Measurements from ENCODE around the gene RASSF3.
A peak's percentile ranks its signal among the peaks of the same experiment; 100 is the strongest.

Gene RASSF3

DNA sequence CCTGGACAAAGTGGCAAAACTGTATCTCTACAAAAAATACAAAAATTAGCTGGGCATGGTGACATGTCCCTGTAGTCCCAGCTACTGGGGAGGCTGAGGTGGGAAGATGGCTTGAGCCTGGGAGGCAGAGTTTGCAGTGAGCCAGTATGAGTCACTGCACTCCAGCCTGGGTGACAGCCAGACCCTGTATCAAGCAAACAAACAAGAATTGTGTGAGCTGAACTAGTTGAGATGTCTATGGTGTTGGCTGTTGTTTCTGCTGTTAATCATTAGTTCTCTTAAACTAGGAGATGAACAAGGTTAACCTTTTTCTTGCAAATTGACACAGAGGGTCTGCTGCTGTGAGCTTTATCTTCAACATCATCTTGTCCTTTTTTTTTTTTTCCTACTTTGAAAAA lies 23.6 kb downstream of the RASSF3 start:
- peak; percentile 84 for DNase-seq (ENCODE audit: low read depth)

DNA sequence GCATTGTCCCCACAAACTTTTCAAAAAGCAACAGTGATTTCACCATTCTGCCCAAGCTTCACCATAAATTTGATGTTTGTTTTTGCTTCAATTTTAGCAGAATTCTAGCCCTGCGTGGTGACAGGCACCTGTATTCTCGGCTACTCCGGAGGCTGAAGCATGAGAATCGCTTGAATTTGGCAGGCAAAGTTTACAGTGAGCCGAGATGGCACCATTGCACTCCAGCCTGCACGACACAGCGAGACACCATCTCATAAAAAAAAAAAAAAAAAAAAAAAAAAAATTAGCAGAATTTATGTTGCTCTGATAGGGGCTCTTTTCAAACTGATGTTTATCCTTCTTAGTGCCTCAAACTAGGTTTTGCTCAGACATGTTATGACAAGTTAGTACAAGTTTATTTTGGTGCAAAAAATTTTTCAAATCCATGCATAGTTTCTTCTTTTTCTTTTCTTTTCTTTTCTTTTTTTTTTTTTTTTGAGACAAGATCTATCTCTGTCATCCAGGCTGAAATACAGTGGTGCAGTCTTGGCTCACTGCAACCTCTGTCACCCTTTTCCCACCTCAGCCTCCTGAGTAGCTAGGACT lies 24.3 kb downstream of the RASSF3 start:
- no peak for DNase-seq (ENCODE audit: low read depth)

- DNase-seq (ENCODE audit: low read depth), result no peak
These were observed 25.2 kb downstream of the RASSF3 start for GRCh38 chr12:64635356-64635998.

DNA sequence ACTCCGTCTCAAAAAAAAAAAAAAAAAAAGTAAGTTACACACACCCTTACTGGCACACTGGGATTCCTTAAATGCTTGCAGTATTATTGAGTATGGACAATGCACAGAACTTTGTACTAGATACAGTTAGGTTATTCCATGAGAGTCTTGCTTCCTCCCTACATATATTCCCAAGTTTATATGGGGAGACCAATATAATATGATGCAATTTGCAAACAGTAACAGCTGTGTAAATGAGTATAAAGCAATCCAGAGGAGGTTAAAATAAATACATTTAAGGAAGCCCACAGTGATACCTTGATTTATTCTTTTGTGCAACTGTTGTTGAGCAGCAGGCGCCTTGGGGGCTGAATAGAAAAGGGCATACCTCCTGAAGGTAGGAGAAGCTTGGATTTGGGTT lies 26.6 kb downstream of the RASSF3 start:
- no peak for DNase-seq (ENCODE audit: low read depth)

GRCh38 chr12:64639466-64639865 lies 29.2 kb downstream of the RASSF3 start:
- no peak for DNase-seq (ENCODE audit: low read depth)

DNA sequence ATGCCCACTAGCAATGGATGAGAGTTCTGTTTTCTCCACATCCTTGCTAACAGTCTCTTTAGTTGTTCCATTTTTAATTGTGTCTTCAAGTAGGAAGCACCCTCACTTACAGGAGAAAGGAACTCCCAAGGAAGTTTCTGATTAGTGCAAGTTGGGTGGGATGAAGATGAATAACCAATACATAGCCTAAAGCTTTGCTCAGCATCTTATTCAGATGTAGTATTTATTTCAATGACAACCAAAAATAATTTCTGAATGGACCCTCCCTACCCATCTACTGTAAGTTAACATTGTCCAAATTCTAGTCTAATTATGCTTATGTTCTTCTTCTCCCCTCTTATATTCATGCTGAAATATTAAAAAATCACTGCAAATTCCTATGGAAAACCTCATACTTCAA lies 36.0 kb downstream of the RASSF3 start:
- no peak for DNase-seq (ENCODE audit: low read depth)

- DNase-seq (ENCODE audit: low read depth), result no peak
These were observed 39.2 kb downstream of the RASSF3 start for GRCh38 chr12:64649487-64649886.

GRCh38 chr12:64650762-64651161 lies 40.5 kb downstream of the RASSF3 start:
- DNase-seq (ENCODE audit: low read depth), result peak; percentile 65

DNA sequence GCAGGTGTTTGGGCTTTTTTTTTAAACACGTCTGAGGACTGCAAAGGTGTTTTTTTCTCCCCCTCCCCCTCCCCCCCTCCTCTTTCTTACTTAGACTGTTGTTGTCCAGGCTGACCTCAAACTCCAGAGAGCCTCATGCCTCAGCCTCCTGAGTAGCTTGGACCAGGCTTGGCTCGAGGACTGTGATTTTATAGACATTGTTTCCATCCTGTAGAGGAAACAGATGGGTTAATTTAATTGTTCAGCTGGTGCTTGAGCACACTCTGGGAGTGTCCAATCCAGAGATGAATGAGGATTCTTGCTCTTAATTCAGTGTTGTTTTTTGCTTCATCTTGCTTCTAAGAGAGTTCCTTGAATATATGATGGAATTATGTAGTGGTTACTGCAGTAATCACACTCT lies 42.1 kb downstream of the RASSF3 start:
- DNase-seq (ENCODE audit: low read depth), result no peak

- no peak for DNase-seq (ENCODE audit: low read depth)
These were observed 42.8 kb downstream of the RASSF3 start for GRCh38 chr12:64653123-64653522.

GRCh38 chr12:64653907-64654306 lies 43.6 kb downstream of the RASSF3 start:
- DNase-seq (ENCODE audit: low read depth), result peak; percentile 46

GRCh38 chr12:64655141-64655540 lies 44.8 kb downstream of the RASSF3 start:
- no peak for DNase-seq (ENCODE audit: low read depth)

- DNase-seq (ENCODE audit: low read depth), result no peak
These were observed 46.1 kb downstream of the RASSF3 start for GRCh38 chr12:64656429-64656828.

GRCh38 chr12:64658892-64659481 lies 48.7 kb downstream of the RASSF3 start:
- DNase-seq (ENCODE audit: low read depth), result no peak

- DNase-seq (ENCODE audit: low read depth), result no peak
These were observed 50.1 kb downstream of the RASSF3 start for GRCh38 chr12:64660237-64661018.

- DNase-seq (ENCODE audit: low read depth), result no peak
These were observed 52.7 kb downstream of the RASSF3 start for GRCh38 chr12:64663015-64663414.

DNA sequence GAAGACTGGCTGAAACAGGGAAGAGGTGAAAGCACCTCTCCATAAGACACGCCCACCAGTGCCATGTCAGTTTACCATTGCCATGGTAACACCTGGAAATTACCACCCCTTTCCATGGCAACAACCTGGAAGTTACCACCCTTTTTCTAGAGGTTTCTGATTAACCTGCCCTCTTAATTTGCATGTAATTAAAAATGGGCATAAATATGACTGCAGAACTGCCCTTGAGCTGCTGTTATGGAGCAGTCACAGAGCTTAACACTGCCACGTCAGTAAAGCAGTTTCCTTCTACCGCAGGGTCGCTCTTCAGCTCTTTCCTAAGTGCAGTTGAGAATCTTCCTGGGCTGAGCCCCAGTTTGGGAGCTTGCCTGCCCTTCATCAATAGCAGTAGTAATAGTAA lies 55.2 kb downstream of the RASSF3 start:
- no peak for DNase-seq (ENCODE audit: low read depth)

GRCh38 chr12:64666054-64666914 lies 56.0 kb downstream of the RASSF3 start:
- no peak for DNase-seq (ENCODE audit: low read depth)

GRCh38 chr12:64667793-64668192 lies 57.5 kb downstream of the RASSF3 start:
- DNase-seq (ENCODE audit: low read depth), result no peak

DNA sequence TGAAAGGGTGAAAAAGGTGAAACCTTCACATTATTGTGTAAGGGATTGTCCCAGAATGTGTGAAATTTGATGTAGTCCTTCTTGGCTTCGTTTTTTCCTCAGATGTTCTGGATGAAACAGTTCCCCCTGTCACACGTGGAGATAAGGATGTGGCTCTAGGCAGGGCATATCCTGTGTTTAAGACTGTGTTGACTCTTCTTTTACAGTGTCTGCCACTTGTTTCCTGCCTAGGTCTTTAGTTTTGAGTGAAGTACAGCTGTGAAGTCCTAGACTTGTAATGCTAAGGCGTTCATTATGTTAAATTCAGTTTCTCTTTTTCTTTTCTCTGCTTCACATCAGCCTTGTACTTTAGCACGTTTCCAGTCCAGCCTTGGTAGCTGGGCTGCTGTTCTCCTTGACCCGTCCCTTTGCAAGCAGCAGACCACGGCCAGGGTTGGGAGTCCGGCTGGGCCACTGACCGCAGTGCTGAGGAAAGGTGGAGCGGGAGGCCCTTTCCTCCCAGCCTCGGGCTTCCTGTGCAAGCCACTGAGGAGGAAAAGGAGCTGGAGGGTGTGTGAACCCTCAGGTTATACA lies 59.1 kb downstream of the RASSF3 start:
- DNase-seq (ENCODE audit: low read depth), result no peak

DNA sequence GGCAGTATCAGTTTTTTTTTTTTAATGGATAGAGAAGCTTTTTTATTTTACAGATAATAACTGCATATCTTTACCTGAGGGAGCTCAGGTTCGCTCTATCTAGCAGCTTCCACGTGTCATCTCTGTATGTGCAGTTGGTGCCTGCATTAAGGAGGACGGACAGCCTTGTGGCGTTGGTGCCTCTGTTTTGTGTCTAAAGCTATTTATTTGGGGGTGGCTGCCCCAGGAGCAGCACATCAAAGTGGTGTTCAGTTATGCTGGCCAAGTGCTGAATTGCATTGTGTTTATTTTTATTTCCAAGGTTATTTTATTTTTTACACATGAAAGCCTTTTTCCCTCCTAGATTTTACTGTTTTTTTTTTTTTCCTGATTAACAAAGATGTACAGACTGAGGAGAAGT lies 59.7 kb downstream of the RASSF3 start:
- no peak for DNase-seq (ENCODE audit: low read depth)
